A549 treated with AZD2906 at 1 μM for 4 hours (cell line): Measurements from ENCODE around the gene NGB. TPM values are rescaled to one million over a fixed set of nuclear protein-coding genes. Genes with fewer than 3 reads are reported as not detected.

Experiments used
- total RNA-seq: library from RNA; stranded (reverse); fragments of 200-300 nt; extraction: Qiagen RNA extraction; gene quantifications from 5 replicates; pipeline ENCODE4 v1.2.3, GENCODE V29; 2022

Gene NGB, protein sequence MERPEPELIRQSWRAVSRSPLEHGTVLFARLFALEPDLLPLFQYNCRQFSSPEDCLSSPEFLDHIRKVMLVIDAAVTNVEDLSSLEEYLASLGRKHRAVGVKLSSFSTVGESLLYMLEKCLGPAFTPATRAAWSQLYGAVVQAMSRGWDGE
- not detected in 5 replicates for total RNA-seq

DNA sequence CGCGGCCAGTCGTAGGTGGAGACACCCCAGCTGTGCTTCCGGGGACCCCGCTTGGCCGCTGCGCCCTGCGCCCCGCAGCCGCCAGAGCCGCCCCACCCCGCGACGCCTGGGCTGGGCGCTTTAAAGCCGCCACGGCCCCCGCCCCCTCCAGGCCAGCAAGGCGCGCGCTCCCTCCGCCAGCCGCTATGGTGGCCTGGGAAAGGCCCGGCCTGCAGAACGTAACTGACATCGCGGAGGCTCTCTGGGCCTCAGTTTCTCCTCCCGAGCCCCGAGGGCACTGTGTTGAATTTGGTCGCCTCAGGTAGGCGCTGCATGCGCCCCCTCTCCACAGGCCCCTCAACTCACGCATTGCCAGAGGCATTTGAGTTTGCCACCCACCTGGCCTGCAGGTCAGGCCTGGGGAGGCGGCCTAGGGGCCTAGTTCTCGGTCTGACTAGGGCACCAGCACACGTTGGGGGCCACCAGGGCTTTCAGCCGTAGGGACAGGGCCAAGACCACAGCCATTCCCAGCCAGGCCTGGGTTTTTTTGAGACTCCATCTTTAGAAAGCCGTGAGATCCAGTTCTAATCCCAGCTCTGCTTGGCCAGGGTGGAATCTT, at the start of gene NGB:
Gene NGB (minus strand): TSS at position 94 of the 598 bp plus-strand sequence. CDS start 269 bp downstream, outside the sequence.

DNA sequence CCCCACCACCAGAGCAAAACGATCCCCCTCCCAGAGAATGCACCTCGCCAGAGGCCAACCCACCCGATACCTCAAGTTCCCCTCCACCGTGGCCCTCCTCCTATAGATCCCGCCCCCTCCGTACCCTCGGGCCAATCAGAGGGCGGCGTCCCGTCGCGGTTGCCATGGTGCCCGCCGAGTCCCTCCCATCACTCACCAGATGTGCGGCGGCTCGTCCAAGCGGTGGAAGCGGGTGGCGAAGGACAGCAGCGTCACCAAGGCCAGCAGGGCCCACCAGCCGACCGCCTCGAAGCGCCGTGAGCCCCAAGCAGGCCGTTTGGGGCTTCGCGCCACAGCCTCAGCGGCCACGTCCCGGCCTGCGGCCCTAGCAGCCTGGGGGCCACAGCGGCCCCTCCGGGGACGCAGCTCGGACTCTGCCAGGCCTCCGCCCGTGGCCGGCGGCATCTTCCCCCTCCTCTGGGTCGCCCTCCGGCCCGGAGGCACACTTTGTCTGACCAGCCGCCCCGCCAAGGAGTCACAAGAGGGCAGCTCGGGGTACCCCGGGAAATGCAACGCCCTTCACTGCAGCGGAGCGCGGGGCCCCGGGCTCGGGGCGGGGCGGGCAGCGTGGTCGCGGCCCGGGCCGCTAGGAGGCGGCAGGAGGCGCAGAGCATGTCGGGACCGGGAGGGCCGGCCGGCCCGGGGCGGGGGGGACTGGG, 49.4 kb upstream of the NGB start, which contains the start of gene POMT2:
Gene POMT2 (minus strand): TSS at position 646 of the 698 bp plus-strand sequence. CDS start 202 bp downstream, at position 444.

Other genes with a start within 250 kb of the NGB start
- 12.8 to 17.9 TPM (median 17.1 TPM) in 5 replicates for gene IRF2BPL, start 242.5 kb downstream of the NGB start, total RNA-seq
- gene CIPC, start 172.9 kb downstream of the NGB start, total RNA-seq = 5.9 to 8.5 TPM (median 6.5 TPM) in 5 replicates
- 0.19 to 0.29 TPM (median 0.24 TPM) in 5 replicates for gene ZDHHC22, start 129.4 kb downstream of the NGB start, total RNA-seq
- gene TMEM63C, start 89.4 kb downstream of the NGB start, total RNA-seq = 7.5 to 8.2 TPM (median 7.9 TPM) in 5 replicates
- gene POMT2, start 49.7 kb upstream of the NGB start, total RNA-seq = 23.1 to 30.7 TPM (median 27.5 TPM) in 5 replicates
- 31.7 to 35.9 TPM (median 33.3 TPM) in 5 replicates for gene GSTZ1, start 49.8 kb upstream of the NGB start, total RNA-seq
- gene TMED8, start 105.9 kb upstream of the NGB start, total RNA-seq = 4.4 to 7.0 TPM (median 6.0 TPM) in 5 replicates
- 1.4 to 3.1 TPM (median 1.5 TPM) in 5 replicates for gene SAMD15, start 106.2 kb upstream of the NGB start, total RNA-seq
- gene NOXRED1, start 152.3 kb upstream of the NGB start, total RNA-seq = 0.05 to 0.08 TPM (median 0.05 TPM) in 4 of 5 replicates, not detected in the other
- 12.2 to 14.7 TPM (median 13.5 TPM) in 5 replicates for gene VIPAS39, start 186.4 kb upstream of the NGB start, total RNA-seq
- gene AHSA1, start 186.9 kb upstream of the NGB start, total RNA-seq = 207 to 243 TPM (median 225 TPM) in 5 replicates
- 0.29 to 0.44 TPM (median 0.43 TPM) in 5 replicates for gene ISM2, start 227.6 kb upstream of the NGB start, total RNA-seq